GM12878 (cell line): ENCODE measurements around the gene ABCA2. TPM values are rescaled to one million over a fixed set of nuclear protein-coding genes. Genes with fewer than 3 reads are reported as not detected.

ENCODE experiments used
- ATAC-seq: fragments of 200-7000 bp; cut with Tn5 transposase; 3 replicates; pipeline ENCODE4 v1.9.1; 2020; ENCODE audit warnings: mild to moderate bottlenecking, moderate library complexity
- BruUV-seq: library from RNA; stranded (reverse); fragments of 400-500 nt; replicated peaks from 2 replicates; lab custom pipeline; 2021; lab: Mats Ljungman, UMichigan
- CTCF ChIA-PET: fragments of 300-600 bp; sonication (Branson Sonifier 250); formaldehyde crosslinking; extraction: SDS; loops from one replicate; lab custom pipeline; 2021; ENCODE audit warnings: inconsistent platforms; lab: Yijun Ruan, JAX
- POLR2A ChIA-PET: fragments of 350-600 bp; formaldehyde crosslinking; extraction: SDS; loops from one replicate; lab custom pipeline; 2021; ENCODE audit warnings: inconsistent platforms; lab: Charles Lee
- RAD21 ChIA-PET: fragments of 300-600 bp; sonication (Branson Sonifier 250); formaldehyde crosslinking; loops from one replicate; lab custom pipeline; 2023; ENCODE audit warnings: antibody characterized with exemption; ENCODE audit not compliant: unreplicated experiment; lab: Charles Lee
- SMC1A ChIA-PET: fragments of 300-600 bp; sonication (Branson Sonifier 250); formaldehyde crosslinking; loops from one replicate; lab custom pipeline; 2023; ENCODE audit not compliant: unreplicated experiment, uncharacterized antibody; lab: Charles Lee
- DNase-seq: peaks from one replicate; pipeline ENCODE4 v3.0.0-alpha.2; 2011; ENCODE audit warnings: low read depth, low spot score
- FAIRE-seq: peaks from 3 replicates; lab custom pipeline; 2011; peaks lifted over from hg19 to GRCh38; lab: Jason Lieb, UNC
- H2AFZ ChIP-seq: 2 replicates; pipeline ENCODE4 v1.6.0; 2011; ENCODE audit warnings: low read depth, low read length, control low read depth; ENCODE audit not compliant: control insufficient read depth
- H3K27ac ChIP-seq: 2 replicates; pipeline ENCODE4 v1.5.1; 2011; ENCODE audit warnings: control low read depth; ENCODE audit not compliant: control insufficient read depth, insufficient read depth
- H3K27me3 ChIP-seq, 2 experiments: replicated peaks in 1 of 2; 2 replicates each; pipeline versions ENCODE4 v1.6.0 to v1.6.1; 2011; ENCODE audit warnings: low read length in 1 of 2; ENCODE audit not compliant: control insufficient read depth in 2 of 2, insufficient read depth in 2 of 2
- H3K36me3 ChIP-seq, 2 experiments: 2 replicates each; pipeline ENCODE4 v1.5.1; 2011; ENCODE audit warnings: low read length in 1 of 2; ENCODE audit not compliant: control insufficient read depth in 2 of 2, insufficient read depth in 2 of 2
- H3K4me1 ChIP-seq: 2 replicates; pipeline ENCODE4 v1.6.1; 2011; ENCODE audit warnings: mild to moderate bottlenecking, low read length, moderate library complexity, mixed read lengths; ENCODE audit not compliant: control insufficient read depth, insufficient read depth
- H3K4me2 ChIP-seq: 2 replicates; pipeline ENCODE4 v1.6.0; 2011; ENCODE audit warnings: control low read depth; ENCODE audit not compliant: control insufficient read depth, insufficient read depth
- H3K4me3 ChIP-seq: fragments of 200-600 bp; sonication (generic); 2 replicates; pipeline ENCODE4 v1.5.1; 2016
- H3K79me2 ChIP-seq: 2 replicates; pipeline ENCODE4 v1.6.0; 2011; ENCODE audit warnings: low read length; ENCODE audit not compliant: control insufficient read depth, insufficient read depth
- H3K9ac ChIP-seq: 2 replicates; pipeline ENCODE4 v1.8.0; 2011; ENCODE audit warnings: low read length, control low read depth, mixed read lengths; ENCODE audit not compliant: control insufficient read depth, insufficient read depth
- H3K9me3 ChIP-seq: replicated peaks from 3 replicates; pipeline ENCODE4 v1.5.1; 2011; ENCODE audit warnings: mild to moderate bottlenecking, low read length; ENCODE audit not compliant: control insufficient read depth, insufficient read depth
- H4K20me1 ChIP-seq: 2 replicates; pipeline ENCODE4 v1.6.0; 2011; ENCODE audit not compliant: control insufficient read depth, insufficient read depth
- ATF2 ChIP-seq: IDR thresholded peaks from 2 replicates; pipeline ENCODE4 v1.6.1; 2012; ENCODE audit warnings: low read length, inconsistent platforms
- CBX3 ChIP-seq: fragments of 200-600 bp; sonication (generic); IDR thresholded peaks from 2 replicates; pipeline ENCODE4 v1.6.1; 2016; ENCODE audit warnings: low read depth, borderline replicate concordance
- DPF2 ChIP-seq: fragments of 450-650 bp; IDR thresholded peaks from 2 replicates; pipeline ENCODE4 v1.6.1; 2017; ENCODE audit warnings: mild to moderate bottlenecking
- FOXM1 ChIP-seq: IDR thresholded peaks from 2 replicates; pipeline ENCODE4 v1.6.1; 2012; ENCODE audit warnings: low read depth, mild to moderate bottlenecking, inconsistent platforms, low read length, moderate library complexity
- HDGF ChIP-seq: fragments of 450-650 bp; IDR thresholded peaks from 2 replicates; pipeline ENCODE4 v1.6.1; 2016; ENCODE audit warnings: antibody characterized with exemption
- IKZF2 ChIP-seq, 2 experiments: fragments of 450-650 bp; IDR thresholded peaks; 2 replicates each; pipeline ENCODE4 v1.6.1; 2017; ENCODE audit warnings: mild to moderate bottlenecking in 2 of 2, moderate library complexity in 2 of 2
- IRF3 ChIP-seq: fragments of 450-650 bp; IDR thresholded peaks from 2 replicates; pipeline ENCODE4 v1.6.1; 2014; ENCODE audit warnings: mild to moderate bottlenecking
- LARP7 ChIP-seq: fragments of 450-650 bp; IDR thresholded peaks from 2 replicates; pipeline ENCODE4 v1.6.1; 2017; ENCODE audit warnings: mild to moderate bottlenecking
- NR2C1 ChIP-seq: fragments of 450-650 bp; IDR thresholded peaks from 2 replicates; pipeline ENCODE4 v1.6.1; 2017; ENCODE audit warnings: antibody characterized with exemption, mild to moderate bottlenecking, moderate library complexity
- NRF1 ChIP-seq: conservative IDR thresholded peaks from 2 replicates; pipeline ENCODE4 v1.6.1; 2011; ENCODE audit warnings: mild to moderate bottlenecking, low read depth, low read length, improper control_type of control experiment
- PKNOX1 ChIP-seq: fragments of 450-650 bp; IDR thresholded peaks from 2 replicates; pipeline ENCODE4 v1.6.1; 2016; ENCODE audit warnings: mild to moderate bottlenecking
- SMAD1 ChIP-seq: fragments of 450-650 bp; IDR thresholded peaks from 2 replicates; pipeline ENCODE4 v1.6.1; 2018; ENCODE audit warnings: mild to moderate bottlenecking, low read depth; ENCODE audit not compliant: partially characterized antibody
- SMARCA5 ChIP-seq: fragments of 450-650 bp; IDR thresholded peaks from 2 replicates; pipeline ENCODE4 v1.6.1; 2017; ENCODE audit warnings: mild to moderate bottlenecking
- SPI1 ChIP-seq: IDR thresholded peaks from 2 replicates; pipeline ENCODE4 v1.6.1; 2011; ENCODE audit warnings: low read depth, mild to moderate bottlenecking, low read length, moderate library complexity, borderline replicate concordance; ENCODE audit not compliant: insufficient read depth
- SRF ChIP-seq, 2 experiments: IDR thresholded peaks; 2 replicates each; pipeline ENCODE4 v1.6.1; 2011; ENCODE audit warnings: low read depth in 2 of 2, low read length in 2 of 2, mild to moderate bottlenecking in 1 of 2, moderate library complexity in 1 of 2
- SUPT20H ChIP-seq: IDR thresholded peaks from 2 replicates; pipeline ENCODE4 v1.6.1; 2011; ENCODE audit warnings: low read depth, mild to moderate bottlenecking, low read length, moderate library complexity, borderline replicate concordance; ENCODE audit not compliant: control insufficient read depth
- WRNIP1 ChIP-seq: IDR thresholded peaks from 2 replicates; pipeline ENCODE4 v1.6.1; 2011; ENCODE audit warnings: low read depth, low read length, improper control_type of control experiment, borderline replicate concordance
- YY1 ChIP-seq: IDR thresholded peaks from 2 replicates; pipeline ENCODE4 v1.6.1; 2011; ENCODE audit warnings: low read depth, mild to moderate bottlenecking, low read length
- ZNF217 ChIP-seq: fragments of 450-650 bp; IDR thresholded peaks from 2 replicates; pipeline ENCODE4 v1.6.1; 2017; ENCODE audit warnings: antibody characterized with exemption, mild to moderate bottlenecking
- WGBS: methylation state at CpG from one replicate; pipeline ENCODE4 v1.1.6; 2016; ENCODE audit warnings: low lambda C conversion rate; ENCODE audit not compliant: insufficient replicate concordance, insufficient coverage; ENCODE audit errors: missing lambda C conversion rate; 5-methylcytosine and 5-hydroxymethylcytosine counted together
- in situ Hi-C: fragments of 300-500 bp; cut with MboI; formaldehyde crosslinking; loops from 9 replicates; pipeline ENCODE4 v1.14.3; 2018; ENCODE audit warnings: mixed read lengths
- intact Hi-C: fragments of 100-400 bp; cut with micrococcal nuclease; formaldehyde crosslinking; loops from one replicate; pipeline ENCODE4 v1.14.2; 2022; ENCODE audit not compliant: unreplicated experiment
- polyA plus RNA-seq, 11 experiments: library from polyadenylated mRNA; depleted of rRNA in 4 of 11; unstranded in 6 of 11; stranded (reverse) in 5 of 11; fragments of >200 nt; fragmentation: Nextera tagmentation in 4 of 11; fragmentation: Illumina TruSeq in 1 of 11; extraction: Ambion mirVana in 4 of 11; extraction: Trizol in 1 of 11; gene quantifications; 1 replicate in 1 of 11; 2 replicates in 10 of 11; pipeline versions ENCODE4 v1.2.1 to v1.2.3, GENCODE V29; 2011 to 2016; ENCODE audit warnings: inconsistent platforms in 2 of 11, missing spikeins in 2 of 11, low read depth in 1 of 11
- total RNA-seq, 4 experiments: library from RNA; depleted of rRNA in 3 of 4; stranded (reverse); fragments of >200 nt in 3 of 4; fragmentation: Illumina TruSeq in 1 of 4; extraction: Trizol in 1 of 4; gene quantifications; 2 replicates each; pipeline versions ENCODE4 v1.2.1 to v1.2.3, GENCODE V29; 2013 to 2021

The ABCA2 gene
- total and polyA plus RNA-seq, 10 of the 15 experiments (the other 5 are each of a cell fraction or from before 2014, with no cell fraction given), result 0.13 to 2.6 (median 0.71) TPM; not detected in 2

- POLR2A ChIA-PET, result no interaction called here
Observed at GRCh38 chr9:136969150-136969549, 58.9 kb downstream of the ABCA2 start.

More at GRCh38 chr9:136969150-136969549, 58.9 kb downstream of the ABCA2 start:
- CTCF ChIA-PET, result interaction anchor here (0.8 kb wide), 1 partner anchor 22 kb away, joined by 4 read pairs; no protein-coding TSS in a partner anchor
- no peaks in the 10 kb centered on the region for H3K79me2 ChIP-seq
- H3K36me3 ChIP-seq, result no peaks in the 10 kb centered on the region
- RAD21 ChIA-PET, result no interaction called here
- no peak overlapping the region for H3K4me3 ChIP-seq
- H3K4me2 ChIP-seq, result no peak overlapping the region
- in situ Hi-C loops (no loop called here), intact Hi-C loops (no loop called here)
- no peaks in the 10 kb centered on the region for H3K9me3 ChIP-seq
- no peak overlapping the region for H3K27ac ChIP-seq
- no peak for ATAC-seq
- H3K9ac ChIP-seq, result no peak overlapping the region
- no peak for FAIRE-seq
- BruUV-seq, result no TSS peak
- peaks cover 7% of the 10 kb centered on the region for H3K4me1 ChIP-seq
- DNase-seq, result no peak
- no peaks in the 10 kb centered on the region for H3K27me3 ChIP-seq
- TF ChIP-seq PKNOX1, result no peak
- TF ChIP-seq YY1, result no peak
- TF ChIP-seq WRNIP1, result no peak
- no peak for TF ChIP-seq SMAD1
- no peak for TF ChIP-seq SRF (IDR thresholded peaks at IDR 0.05; ENCODE audit: low read depth in 2 of 2, low read length in 2 of 2)
- TF ChIP-seq IKZF2 (IDR thresholded peaks at IDR 0.05), result no peak
- TF ChIP-seq NR2C1, result no peak
- no peak for TF ChIP-seq NRF1
- no peak for TF ChIP-seq FOXM1
- TF ChIP-seq HDGF, result no peak
- TF ChIP-seq CBX3, result no peak
- no peak for TF ChIP-seq ZNF217
- TF ChIP-seq LARP7, result no peak
- no peak for TF ChIP-seq DPF2
- no peak for TF ChIP-seq ATF2
- TF ChIP-seq SPI1, result no peak
- no peak for TF ChIP-seq SMARCA5
- no peak for TF ChIP-seq SUPT20H
- no peak for TF ChIP-seq IRF3
- SMC1A ChIA-PET, result no interaction called here
- H4K20me1 ChIP-seq, result no peaks in the 10 kb centered on the region; the same call in 1 of the 2 replicates
- WGBS, result 36% methylated on average over 16 of the region's 17 CpGs
- H2AFZ ChIP-seq, result no peak overlapping the region
